Measurements from ENCODE around the gene SSR4. TPM values are rescaled to one million over a fixed set of nuclear protein-coding genes. Genes with fewer than 3 reads are reported as not detected.

SSR4 gene
- polyA plus RNA-seq, 1 donor (not counting 4 experiments of a cell fraction or from before 2014, with no cell fraction given), result 187 TPM

DNA sequence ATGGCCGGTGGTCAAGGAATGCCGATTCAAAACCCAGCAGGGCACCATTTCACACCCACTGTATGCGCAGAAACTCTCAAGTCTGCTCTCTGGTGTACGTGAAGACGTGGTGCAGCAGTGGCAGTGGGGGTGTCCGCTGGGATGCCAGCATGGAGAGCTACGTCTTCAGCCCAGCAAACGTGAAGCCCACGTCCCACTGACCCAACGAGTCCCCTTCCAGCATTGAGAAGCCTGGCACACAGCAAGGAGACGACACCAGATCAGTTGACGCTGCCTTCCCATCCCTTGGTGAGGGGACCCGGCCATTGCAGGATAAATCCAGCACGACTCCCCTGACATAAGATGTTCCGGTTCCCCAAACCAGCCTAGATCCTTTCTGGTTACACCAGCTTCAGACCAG, 32.6 kb upstream of the SSR4 start:
- Histone ChIP-seq H3K27me3 (ENCODE audit: control insufficient read depth, extremely low read depth, insufficient read depth, low read length) (no peaks in the 10 kb centered on the region), H3K9ac (ENCODE audit: control insufficient read depth, extremely low read depth, insufficient read depth, low read length) (no peak overlapping the region), H2AFZ (ENCODE audit: control insufficient read depth, low read length) (no peak overlapping the region), H4K20me1 (ENCODE audit: control insufficient read depth, extremely low read depth, insufficient read depth, low read length) (no peaks in the 10 kb centered on the region), H3K4me3 (ENCODE audit: control insufficient read depth in 2 of 3, extremely low read depth in 1 of 3, insufficient read depth in 2 of 3, low read depth in 1 of 3, low read length in 3 of 3) (no peak overlapping the region), H3K4me1 (ENCODE audit: control insufficient read depth, extremely low read depth, insufficient read depth, low read length) (peaks cover 13% of the 10 kb centered on the region), H3K36me3 (ENCODE audit: control insufficient read depth in 2 of 2, extremely low read depth in 1 of 2, insufficient read depth in 2 of 2, low read length in 2 of 2) (no peaks in the 10 kb centered on the region), H3K9me3 (ENCODE audit: control insufficient read depth, low read depth, low read length) (no peaks in the 10 kb centered on the region), H3K27ac (ENCODE audit: control insufficient read depth, insufficient read depth, low read length) (no peak overlapping the region), H3K4me2 (ENCODE audit: control insufficient read depth, extremely low read depth, insufficient read depth, low read depth, low read length) (no peak overlapping the region), H3K79me2 (ENCODE audit: control insufficient read depth, insufficient read depth, low read length) (peaks cover 2% of the 10 kb centered on the region), H3K9me1 (ENCODE audit: control insufficient read depth, extremely low read depth, insufficient read depth, low read length) (no peaks in the 10 kb centered on the region)
- no peak for DNase-seq (ENCODE audit: low read depth, low spot score)
- dilution Hi-C loops (cut with MboI; ENCODE audit: extremely low pct_ligation_motif_present, low sequenced_read_pairs), result no loop called here
- TF ChIP-seq EZH2 (IDR thresholded peaks at IDR 0.05; ENCODE audit: low read length), result no peak
- no peak for TF ChIP-seq CTCF (optimal IDR thresholded peaks at IDR 0.05 in 1 of 3, IDR thresholded peaks at IDR 0.05 in 1 of 3, conservative IDR thresholded peaks at IDR 0.05 in 1 of 3; ENCODE audit: extremely low read depth in 1 of 3, insufficient read depth in 2 of 3, low read length in 3 of 3)
- no peak for FAIRE-seq

GRCh38 chrX:153762626-153763173, 31.8 kb upstream of the SSR4 start:
- H3K79me2 ChIP-seq (ENCODE audit: control insufficient read depth, insufficient read depth, low read length), result peaks cover 2% of the 10 kb centered on the region
- H3K27me3 ChIP-seq (ENCODE audit: control insufficient read depth, extremely low read depth, insufficient read depth, low read length), result no peaks in the 10 kb centered on the region
- H3K9me1 ChIP-seq (ENCODE audit: control insufficient read depth, extremely low read depth, insufficient read depth, low read length), result no peaks in the 10 kb centered on the region
- H3K27ac ChIP-seq (ENCODE audit: control insufficient read depth, insufficient read depth, low read length), result no peak overlapping the region
- FAIRE-seq (no peak), DNase-seq (ENCODE audit: low read depth, low spot score) (no peak)
- H3K4me2 ChIP-seq (ENCODE audit: control insufficient read depth, extremely low read depth, insufficient read depth, low read depth, low read length), result no peak overlapping the region
- H3K36me3 ChIP-seq (ENCODE audit: control insufficient read depth in 2 of 2, extremely low read depth in 1 of 2, insufficient read depth in 2 of 2, low read length in 2 of 2), result no peaks in the 10 kb centered on the region
- H2AFZ ChIP-seq (ENCODE audit: control insufficient read depth, low read length), result no peak overlapping the region
- no peaks in the 10 kb centered on the region for H4K20me1 ChIP-seq (ENCODE audit: control insufficient read depth, extremely low read depth, insufficient read depth, low read length)
- no peak overlapping the region for H3K9ac ChIP-seq (ENCODE audit: control insufficient read depth, extremely low read depth, insufficient read depth, low read length)
- TF ChIP-seq CTCF (optimal IDR thresholded peaks at IDR 0.05 in 1 of 3, IDR thresholded peaks at IDR 0.05 in 1 of 3, conservative IDR thresholded peaks at IDR 0.05 in 1 of 3; ENCODE audit: extremely low read depth in 1 of 3, insufficient read depth in 2 of 3, low read length in 3 of 3) (no peak), EZH2 (IDR thresholded peaks at IDR 0.05; ENCODE audit: low read length) (no peak)
- dilution Hi-C loops (cut with MboI; ENCODE audit: extremely low pct_ligation_motif_present, low sequenced_read_pairs), result no loop called here
- peaks cover 13% of the 10 kb centered on the region for H3K4me1 ChIP-seq (ENCODE audit: control insufficient read depth, extremely low read depth, insufficient read depth, low read length)
- H3K4me3 ChIP-seq (ENCODE audit: control insufficient read depth in 2 of 3, extremely low read depth in 1 of 3, insufficient read depth in 2 of 3, low read depth in 1 of 3, low read length in 3 of 3), result no peak overlapping the region
- no peaks in the 10 kb centered on the region for H3K9me3 ChIP-seq (ENCODE audit: control insufficient read depth, low read depth, low read length)
